OCI-LY1 (cell line): ENCODE data around the gene ATF7IP2.
"Not testable (repeated sequence)": the region's sequence is repeated elsewhere in the genome, so short reads cannot be mapped to it uniquely, and the experiment has no call there.

ENCODE experiments used
- H2AFZ ChIP-seq: fragments of 200-600 bp; sonication (generic), shearing (Covaris generic); 2 replicates; pipeline ENCODE4 v1.6.0; 2014; ENCODE audit warnings: antibody characterized with exemption, mild to moderate bottlenecking, low read length
- H3F3A ChIP-seq: fragments of 200-600 bp; sonication (generic), shearing (Covaris generic); 2 replicates; pipeline ENCODE4 v1.6.0; 2014; ENCODE audit warnings: mild to moderate bottlenecking, antibody characterized with exemption, low read length, moderate library complexity; ENCODE audit not compliant: insufficient read depth
- H3K27ac ChIP-seq: fragments of 200-600 bp; sonication (generic); 2 replicates; pipeline ENCODE4 v1.5.1; 2014; ENCODE audit warnings: low read length, mixed run types, mild to moderate bottlenecking, low read depth; ENCODE audit not compliant: poor library complexity, severe bottlenecking
- H3K27me3 ChIP-seq: fragments of 200-600 bp; sonication (generic); 2 replicates; pipeline ENCODE4 v1.6.0; 2014; ENCODE audit warnings: antibody characterized with exemption, mild to moderate bottlenecking, low read length, moderate library complexity; ENCODE audit not compliant: insufficient read depth
- H3K36me3 ChIP-seq: fragments of 200-600 bp; sonication (generic); 2 replicates; pipeline ENCODE4 v1.6.1; 2014; ENCODE audit warnings: mild to moderate bottlenecking, antibody characterized with exemption, low read length, moderate library complexity, mixed read lengths; ENCODE audit not compliant: insufficient read depth
- H3K4me1 ChIP-seq: fragments of 200-600 bp; sonication (generic); 2 replicates; pipeline ENCODE4 v1.5.1; 2014; ENCODE audit warnings: mild to moderate bottlenecking, low read length, moderate library complexity; ENCODE audit not compliant: insufficient read depth, severe bottlenecking
- H3K4me2 ChIP-seq: fragments of 200-600 bp; sonication (generic), shearing (Covaris generic); 2 replicates; pipeline ENCODE4 v1.6.1; 2014; ENCODE audit warnings: low read length
- H3K4me3 ChIP-seq: fragments of 200-600 bp; sonication (generic); 2 replicates; pipeline ENCODE4 v1.5.1; 2014; ENCODE audit warnings: low read length, low read depth, mild to moderate bottlenecking, mixed read lengths; ENCODE audit not compliant: poor library complexity, severe bottlenecking
- H3K79me2 ChIP-seq: fragments of 200-600 bp; shearing (Covaris generic); 2 replicates; pipeline ENCODE4 v1.6.1; 2016; ENCODE audit warnings: mixed run types, low read length, mixed read lengths; ENCODE audit not compliant: insufficient read depth
- H3K9ac ChIP-seq: fragments of 200-600 bp; sonication (generic), shearing (Covaris generic); 2 replicates; pipeline ENCODE4 v1.6.1; 2014; ENCODE audit warnings: mild to moderate bottlenecking, low read length, mixed read lengths
- H3K9me2 ChIP-seq: fragments of 200-600 bp; sonication (generic), shearing (Covaris generic); 2 replicates; pipeline ENCODE4 v1.6.1; 2014; ENCODE audit warnings: low read depth, mild to moderate bottlenecking, low read length, mixed read lengths
- H3K9me3 ChIP-seq: fragments of 200-600 bp; shearing (Covaris generic); 2 replicates; pipeline ENCODE4 v1.6.1; 2014; ENCODE audit warnings: low read length, mixed read lengths
- H4K20me1 ChIP-seq: fragments of 200-600 bp; sonication (generic), shearing (Covaris generic); 2 replicates; pipeline ENCODE4 v1.6.0; 2016; ENCODE audit warnings: mild to moderate bottlenecking, low read length; ENCODE audit not compliant: insufficient read depth
- CTCF ChIP-seq: fragments of 200-600 bp; sonication (generic), shearing (Covaris generic); IDR thresholded peaks from 2 replicates; pipeline ENCODE4 v1.5.1; 2017; ENCODE audit warnings: mild to moderate bottlenecking, antibody characterized with exemption, low read length, moderate library complexity, mixed read lengths
- EZH2 ChIP-seq: fragments of 200-600 bp; sonication (generic), shearing (Covaris generic); IDR thresholded peaks from 2 replicates; pipeline ENCODE4 v1.8.0; 2017; ENCODE audit warnings: borderline replicate concordance, mixed run types, mild to moderate bottlenecking, antibody characterized with exemption, low read length, moderate library complexity, mixed read lengths

The ATF7IP2 gene

GRCh38 chr16:10441726-10442125, 55.9 kb downstream of the ATF7IP2 start:
- Histone ChIP-seq H3K9me3 (peaks cover 13% of the 10 kb centered on the region), H3K4me1 (no peaks in the 10 kb centered on the region), H3K4me2 (no peak overlapping the region), H2AFZ (no peak overlapping the region), H3K9me2 (no peaks in the 10 kb centered on the region), H3K27ac (no peak overlapping the region), H3K4me3 (no peak overlapping the region), H3K79me2 (no peaks in the 10 kb centered on the region), H3K9ac (no peak overlapping the region), H4K20me1 (no peaks in the 10 kb centered on the region), H3K27me3 (no peaks in the 10 kb centered on the region), H3K36me3 (peaks cover 86% of the 10 kb centered on the region), H3F3A (no peaks in the 10 kb centered on the region)
- TF ChIP-seq EZH2, result no peak
- no peak for TF ChIP-seq CTCF

- no peak overlapping the region for H2AFZ ChIP-seq
- no peaks in the 10 kb centered on the region for H3K79me2 ChIP-seq
- no peak overlapping the region for H3K4me2 ChIP-seq
- H3K9me2 ChIP-seq, result no peaks in the 10 kb centered on the region
- no peak overlapping the region for H3K4me3 ChIP-seq
- no peaks in the 10 kb centered on the region for H3K4me1 ChIP-seq
- H3K27me3 ChIP-seq, result no peaks in the 10 kb centered on the region
- H4K20me1 ChIP-seq, result no peaks in the 10 kb centered on the region
- H3K9ac ChIP-seq, result no peak overlapping the region
- H3K36me3 ChIP-seq, result peaks cover 81% of the 10 kb centered on the region
- TF ChIP-seq CTCF (no peak), EZH2 (no peak)
- no peaks in the 10 kb centered on the region for H3F3A ChIP-seq
- peaks cover 20% of the 10 kb centered on the region for H3K9me3 ChIP-seq
- no peak overlapping the region for H3K27ac ChIP-seq
These were observed 61.4 kb downstream of the ATF7IP2 start for GRCh38 chr16:10447289-10447688.

GRCh38 chr16:10452208-10453158, 66.6 kb downstream of the ATF7IP2 start:
- not testable (repeated sequence) for H3K4me2 ChIP-seq, H3K27ac ChIP-seq, H3K27me3 ChIP-seq, H3K9me3 ChIP-seq, H3K4me1 ChIP-seq, H3F3A ChIP-seq, H3K4me3 ChIP-seq, H4K20me1 ChIP-seq, H3K79me2 ChIP-seq, H2AFZ ChIP-seq, H3K9me2 ChIP-seq, H3K9ac ChIP-seq
- H3K36me3 ChIP-seq, result peaks cover 61% of the 10 kb centered on the region

GRCh38 chr16:10453159-10453510, 67.3 kb downstream of the ATF7IP2 start:
- no peaks in the 10 kb centered on the region for H3K27me3 ChIP-seq
- no peaks in the 10 kb centered on the region for H3K9me2 ChIP-seq
- H4K20me1 ChIP-seq, result no peaks in the 10 kb centered on the region
- no peak overlapping the region for H3K27ac ChIP-seq
- H3K4me1 ChIP-seq, result no peaks in the 10 kb centered on the region
- no peaks in the 10 kb centered on the region for H3K9me3 ChIP-seq
- peaks cover 63% of the 10 kb centered on the region for H3K36me3 ChIP-seq
- TF ChIP-seq EZH2, result no peak
- TF ChIP-seq CTCF, result no peak
- H3K4me3 ChIP-seq, result no peak overlapping the region
- no peaks in the 10 kb centered on the region for H3K79me2 ChIP-seq
- no peak overlapping the region for H3K9ac ChIP-seq
- H3K4me2 ChIP-seq, result no peak overlapping the region
- no peak overlapping the region for H2AFZ ChIP-seq
- no peaks in the 10 kb centered on the region for H3F3A ChIP-seq
